DLD1 (cell line): Measurements from ENCODE around the gene CNOT10.
"Not testable (repeated sequence)": the region's sequence is repeated elsewhere in the genome, so short reads cannot be mapped to it uniquely, and the experiment has no call there.

ENCODE experiments used
- in situ Hi-C: cut with HindIII; loops from 2 replicates; pipeline ENCODE4 v1.10.0; 2017; ENCODE audit warnings: low sequenced_read_pairs

The CNOT10 gene, protein sequence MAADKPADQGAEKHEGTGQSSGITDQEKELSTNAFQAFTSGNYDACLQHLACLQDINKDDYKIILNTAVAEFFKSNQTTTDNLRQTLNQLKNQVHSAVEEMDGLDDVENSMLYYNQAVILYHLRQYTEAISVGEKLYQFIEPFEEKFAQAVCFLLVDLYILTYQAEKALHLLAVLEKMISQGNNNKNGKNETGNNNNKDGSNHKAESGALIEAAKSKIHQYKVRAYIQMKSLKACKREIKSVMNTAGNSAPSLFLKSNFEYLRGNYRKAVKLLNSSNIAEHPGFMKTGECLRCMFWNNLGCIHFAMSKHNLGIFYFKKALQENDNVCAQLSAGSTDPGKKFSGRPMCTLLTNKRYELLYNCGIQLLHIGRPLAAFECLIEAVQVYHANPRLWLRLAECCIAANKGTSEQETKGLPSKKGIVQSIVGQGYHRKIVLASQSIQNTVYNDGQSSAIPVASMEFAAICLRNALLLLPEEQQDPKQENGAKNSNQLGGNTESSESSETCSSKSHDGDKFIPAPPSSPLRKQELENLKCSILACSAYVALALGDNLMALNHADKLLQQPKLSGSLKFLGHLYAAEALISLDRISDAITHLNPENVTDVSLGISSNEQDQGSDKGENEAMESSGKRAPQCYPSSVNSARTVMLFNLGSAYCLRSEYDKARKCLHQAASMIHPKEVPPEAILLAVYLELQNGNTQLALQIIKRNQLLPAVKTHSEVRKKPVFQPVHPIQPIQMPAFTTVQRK

DNA sequence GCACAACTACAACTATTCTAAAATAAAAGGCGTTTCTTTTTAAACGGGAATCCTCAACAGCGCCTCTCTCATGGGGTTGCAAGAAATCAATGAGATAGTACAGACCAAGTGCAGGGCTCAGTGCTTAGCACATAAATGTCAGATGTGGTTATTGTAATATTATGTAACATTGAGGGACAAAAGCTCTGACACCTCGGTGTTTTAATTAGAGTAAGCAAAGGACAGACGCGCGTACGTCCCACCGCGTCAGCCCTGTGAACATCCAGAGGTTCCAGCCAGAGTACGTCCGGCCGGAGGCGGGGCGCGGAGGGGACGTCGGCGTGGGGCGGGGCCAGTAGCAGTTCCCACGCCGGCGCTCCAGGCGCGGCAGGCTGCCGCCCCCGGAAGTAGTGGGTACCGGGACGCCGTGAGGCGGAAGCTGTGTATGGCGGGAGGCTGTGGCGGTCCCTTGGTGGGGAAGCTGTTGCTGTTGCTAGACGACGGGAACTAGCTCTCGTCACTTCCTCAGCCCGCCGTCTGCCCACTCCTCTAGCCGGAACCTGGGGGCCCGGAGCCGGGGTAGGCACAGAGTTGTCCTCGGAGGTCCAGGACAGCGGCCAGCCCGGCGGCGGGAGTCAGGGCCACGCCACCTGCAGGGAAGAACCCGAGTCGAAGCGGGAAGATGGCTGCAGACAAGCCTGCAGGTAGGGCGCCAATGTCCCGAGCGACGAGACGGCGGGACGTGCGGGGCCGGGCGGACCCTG is at the start of gene CNOT10:
Gene CNOT10, plus strand, starts transcription at position 389 of the 743 bp plus-strand sequence. Its CDS starts 273 bp downstream, at position 662.
- in situ Hi-C loops: loop anchor here (25.0 kb wide), 1 partner anchor 523 kb away; no protein-coding TSS in a partner anchor

DNA sequence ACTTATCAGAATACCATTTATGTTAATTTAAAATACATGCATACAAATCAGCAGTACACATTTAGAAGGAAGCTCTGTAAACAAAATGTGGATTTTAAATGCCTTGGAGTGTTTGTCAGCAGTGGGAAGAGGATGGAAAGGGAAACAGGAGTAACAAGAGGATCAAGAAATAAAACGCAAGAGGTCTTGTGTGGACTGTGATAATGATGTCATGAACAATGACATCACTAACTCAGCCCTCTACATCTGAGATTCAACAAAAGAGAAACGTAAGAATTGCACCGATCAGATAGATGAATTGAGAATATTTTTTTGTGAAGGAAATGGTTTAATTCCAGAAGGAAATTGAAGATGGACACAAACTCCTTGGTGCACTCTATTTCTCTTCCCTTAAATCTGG is 44.0 kb upstream of the CNOT10 start:
- in situ Hi-C loops: no loop called here

DNA sequence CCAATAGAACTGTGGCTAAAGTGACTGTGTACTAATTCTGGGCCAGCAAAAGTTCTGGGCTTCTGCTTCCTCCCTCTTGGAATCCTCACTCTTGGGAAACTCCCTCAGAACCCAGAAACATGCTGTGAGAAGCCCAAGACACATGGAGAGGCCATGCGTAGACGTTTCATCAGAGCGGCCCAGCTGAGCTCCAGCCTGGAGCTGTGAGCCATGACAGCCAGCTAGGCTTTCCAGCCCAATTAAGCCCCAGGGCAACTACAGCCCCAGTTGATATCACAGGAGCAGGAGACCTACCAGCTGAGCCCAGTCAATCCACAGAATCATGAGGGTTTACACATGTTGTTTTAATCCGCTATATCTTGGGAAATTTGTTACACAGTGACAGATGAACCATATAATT is 43.6 kb upstream of the CNOT10 start:
- in situ Hi-C loops: no loop called here

DNA sequence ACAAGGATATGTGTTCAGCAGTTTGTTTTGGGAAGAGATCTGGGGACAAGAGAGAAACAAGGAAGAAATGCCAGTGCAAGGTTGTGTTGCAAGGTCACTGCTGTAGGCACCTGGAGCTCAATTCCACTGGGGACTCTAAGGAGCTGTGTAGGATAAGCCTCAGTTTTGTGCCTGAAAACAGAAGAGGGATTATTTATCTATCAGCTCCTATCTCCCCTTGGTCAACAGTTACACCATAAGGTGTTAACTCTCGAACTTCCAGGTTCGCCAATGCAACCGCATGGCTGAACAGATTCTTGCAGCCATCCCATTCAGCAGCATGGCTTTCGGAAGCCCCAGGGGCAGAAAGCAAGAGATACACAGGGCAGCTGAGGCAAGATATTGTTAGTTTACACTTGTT is 41.6 kb upstream of the CNOT10 start:
- in situ Hi-C loops: no loop called here

DNA sequence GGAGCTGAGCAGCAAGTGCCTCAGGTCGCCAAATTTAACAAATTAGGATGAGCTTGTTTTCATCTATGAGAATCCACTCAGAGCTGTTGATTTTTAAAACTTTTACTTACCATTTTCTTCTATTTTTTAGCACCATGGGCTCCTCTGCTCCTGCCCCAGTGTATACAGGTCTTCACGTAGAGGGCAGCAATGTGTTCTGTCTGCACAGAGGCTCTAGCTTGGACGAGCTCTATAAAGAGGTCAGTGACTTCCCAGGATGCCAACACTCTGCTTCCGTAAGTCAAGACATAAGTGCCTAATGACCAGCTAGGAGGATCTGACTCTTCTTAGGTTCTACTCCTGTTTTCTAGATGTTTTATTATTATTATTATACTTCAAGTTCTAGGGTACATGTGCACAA is 41.2 kb upstream of the CNOT10 start:
- in situ Hi-C loops: no loop called here

DNA sequence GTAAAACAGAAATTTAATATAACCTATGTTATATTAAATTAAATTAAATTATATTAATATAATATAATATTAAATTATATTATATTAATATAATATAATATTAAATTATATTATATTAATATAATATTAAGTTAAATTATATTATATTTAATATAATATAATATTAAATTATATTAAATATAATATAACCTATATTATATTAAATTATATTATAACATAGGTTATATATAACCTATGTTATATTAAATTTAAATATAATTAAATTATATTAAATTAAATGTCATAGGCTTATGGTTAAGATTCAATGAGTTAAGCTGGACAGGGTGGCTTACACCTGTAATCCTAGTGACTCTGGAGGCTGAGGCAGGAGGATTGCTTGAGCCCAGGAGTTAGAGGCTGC is 40.6 kb upstream of the CNOT10 start:
- in situ Hi-C loops: no loop called here

DNA sequence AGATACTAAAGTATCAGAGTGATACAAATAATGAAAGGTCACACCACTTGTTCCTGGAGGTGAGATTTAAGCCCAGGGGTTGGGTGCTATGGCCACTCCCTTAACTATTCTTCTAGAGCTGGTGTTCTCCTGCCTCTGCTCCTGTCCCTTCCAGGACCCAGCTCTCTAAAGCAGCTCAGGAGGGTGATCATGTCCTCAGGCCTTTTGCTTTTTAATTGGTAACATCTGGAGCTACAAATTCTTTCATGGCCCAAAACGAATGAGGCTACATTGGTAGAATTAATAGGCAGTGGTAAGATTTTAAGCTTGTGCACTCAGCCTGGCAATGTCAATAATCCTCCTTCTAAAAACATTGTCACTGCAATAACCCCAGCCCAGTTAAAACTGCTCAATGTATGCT is 38.2 kb upstream of the CNOT10 start:
- in situ Hi-C loops: no loop called here

DNA sequence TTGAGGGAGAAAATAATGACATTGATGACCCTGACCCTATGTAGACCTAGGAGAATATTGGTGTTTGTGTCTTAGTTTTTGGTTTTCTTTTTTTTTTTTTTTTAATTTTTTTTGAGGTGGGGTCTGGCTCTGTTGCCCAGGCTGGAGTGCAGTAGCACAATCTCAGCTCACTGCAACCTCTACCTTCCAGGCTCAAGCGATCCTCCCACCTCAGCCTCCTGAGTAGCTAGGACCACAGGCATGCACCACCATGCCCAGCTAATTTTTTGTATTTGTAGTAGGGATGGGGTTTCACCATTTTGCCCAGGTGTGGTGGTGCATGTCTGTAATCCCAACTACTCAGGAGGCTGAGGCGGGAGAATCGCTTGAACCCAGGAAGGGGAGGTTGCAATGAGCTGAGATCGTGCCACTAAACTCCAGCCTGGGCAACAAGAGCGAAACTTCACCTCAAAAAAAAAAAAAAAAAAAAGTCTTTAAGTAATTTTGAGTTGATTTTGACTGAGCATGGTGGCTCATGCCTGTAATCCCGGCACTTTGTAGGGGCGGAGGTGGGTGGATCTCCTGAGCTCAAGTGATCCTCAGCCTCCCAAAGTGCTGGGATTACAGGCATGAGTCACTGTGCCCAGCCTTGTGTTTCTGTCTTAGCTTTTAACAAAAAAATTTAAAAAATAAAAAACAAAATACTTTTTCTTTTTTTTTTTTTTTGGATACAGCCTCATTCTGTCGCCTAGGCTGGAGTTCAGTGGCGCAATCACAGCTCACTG is 32.5 kb upstream of the CNOT10 start:
- in situ Hi-C loops: not testable (repeated sequence)

DNA sequence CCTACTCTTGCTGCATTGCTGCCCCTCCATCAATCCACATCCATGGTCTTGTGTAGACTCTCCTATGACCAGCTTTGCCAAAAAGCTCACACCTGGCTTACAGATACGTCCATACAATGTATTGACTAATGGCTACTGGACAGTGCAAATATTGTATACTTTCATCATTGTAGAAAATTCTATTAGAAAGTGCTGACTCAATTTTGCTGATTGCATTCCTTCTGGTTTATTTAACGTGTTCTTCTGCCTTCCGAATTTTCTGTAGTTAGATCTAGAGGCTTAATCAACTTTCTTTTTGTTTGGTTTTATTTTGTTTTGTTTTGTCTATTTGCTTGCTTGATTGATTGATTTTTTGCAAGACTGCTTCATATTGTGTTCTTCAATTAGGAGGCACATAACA is 29.8 kb upstream of the CNOT10 start:
- in situ Hi-C loops: no loop called here

DNA sequence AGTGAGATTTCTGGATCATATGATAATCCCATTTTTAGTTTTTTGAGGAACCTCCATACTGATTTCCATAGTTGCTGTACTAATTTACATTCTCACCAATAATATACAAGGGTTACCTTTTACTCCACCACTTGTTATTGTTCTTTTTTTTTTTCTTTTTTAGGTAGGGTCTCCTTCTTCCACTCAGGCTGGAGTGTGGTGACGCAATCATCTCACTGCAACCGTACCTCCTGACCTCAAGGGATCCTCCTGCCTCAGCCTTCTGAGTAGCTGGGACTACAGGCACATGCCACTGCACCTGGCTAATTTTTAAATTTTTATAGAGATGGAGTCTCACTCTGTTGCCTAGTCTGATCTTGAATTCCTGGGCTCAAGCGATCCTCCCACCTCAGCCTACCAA is 24.4 kb upstream of the CNOT10 start:
- in situ Hi-C loops: no loop called here

DNA sequence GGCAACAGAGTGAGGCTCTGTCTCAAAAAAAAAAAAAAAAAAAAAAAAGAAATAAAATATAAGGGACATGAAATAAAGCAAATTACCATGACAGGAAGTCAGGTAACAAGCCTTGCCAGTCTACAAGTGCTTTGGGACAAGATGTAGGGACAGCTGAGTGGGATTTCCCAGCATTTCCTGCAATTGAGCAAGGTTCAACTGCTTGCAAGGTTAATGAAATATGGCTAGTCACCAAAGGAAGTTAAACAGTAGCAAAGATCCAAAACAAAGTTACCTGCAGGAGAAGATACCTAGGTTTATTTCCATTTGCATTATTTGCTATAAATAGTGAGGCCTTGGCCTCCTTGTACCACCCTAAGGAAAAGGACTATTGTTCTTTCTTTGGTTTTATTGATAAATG is 22.3 kb upstream of the CNOT10 start:
- in situ Hi-C loops: no loop called here

DNA sequence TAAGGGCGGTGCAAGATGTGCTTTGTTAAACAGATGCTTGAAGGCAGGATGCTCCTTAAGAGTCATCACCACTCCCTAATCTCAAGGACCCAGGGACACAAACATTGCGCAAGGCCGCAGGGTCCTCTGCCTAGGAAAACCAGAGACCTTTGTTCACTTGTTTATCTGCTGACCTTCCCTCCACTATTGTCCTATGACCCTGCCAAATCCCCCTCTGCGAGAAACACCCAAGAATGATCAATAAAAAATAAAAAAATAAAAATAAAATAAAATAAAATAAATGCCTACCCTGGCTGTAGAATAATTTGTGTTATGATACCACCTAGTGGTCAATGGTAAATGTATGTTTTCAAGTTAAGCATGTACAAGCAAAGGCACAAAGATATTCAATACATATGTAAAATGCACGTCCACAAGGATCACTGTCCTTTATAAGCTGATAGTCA is 20.3 kb upstream of the CNOT10 start:
- in situ Hi-C loops: not testable (repeated sequence)

DNA sequence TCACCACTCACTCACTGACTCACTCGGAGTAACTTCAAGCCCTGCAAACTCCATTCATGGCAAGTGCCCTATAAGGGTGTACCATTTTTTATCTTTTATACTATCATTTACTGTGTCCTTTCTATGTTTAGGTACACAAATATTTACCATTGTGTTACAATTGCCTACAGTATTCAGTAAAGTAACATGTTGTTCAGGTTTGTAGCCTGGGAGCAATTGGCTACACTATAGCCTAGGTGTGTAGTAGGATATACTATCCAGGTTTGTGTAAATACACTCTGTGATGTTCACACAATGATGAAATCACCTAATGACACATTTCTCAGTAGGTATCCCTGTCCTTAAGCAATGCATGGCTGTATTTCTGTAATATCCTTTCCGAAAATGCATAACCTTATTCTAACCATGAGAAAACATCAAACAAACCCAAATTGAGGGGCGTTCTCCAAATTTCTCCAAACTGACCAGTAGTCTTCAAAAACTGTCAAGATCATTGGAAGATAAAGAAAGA is 17.9 kb upstream of the CNOT10 start:
- in situ Hi-C loops: no loop called here

DNA sequence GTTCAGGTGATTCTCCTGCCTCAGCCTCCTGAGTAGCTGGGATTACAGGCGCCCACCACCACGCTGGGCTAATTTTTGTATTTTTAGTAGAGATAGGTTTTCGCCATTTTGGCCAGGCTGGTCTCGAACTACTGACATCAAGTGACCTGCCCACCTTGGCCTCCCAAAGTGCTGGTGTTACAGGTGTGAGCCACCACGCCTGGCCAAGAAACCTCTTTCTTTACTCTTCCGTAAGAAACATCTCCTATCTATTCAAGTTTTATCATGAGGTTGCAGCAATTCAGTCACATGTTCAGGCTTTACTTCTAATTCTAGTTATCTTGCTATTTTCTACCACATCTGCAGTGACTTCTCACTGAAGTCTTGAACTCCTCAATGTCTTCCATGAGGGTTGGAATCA is 15.8 kb upstream of the CNOT10 start:
- in situ Hi-C loops: not testable (repeated sequence)

DNA sequence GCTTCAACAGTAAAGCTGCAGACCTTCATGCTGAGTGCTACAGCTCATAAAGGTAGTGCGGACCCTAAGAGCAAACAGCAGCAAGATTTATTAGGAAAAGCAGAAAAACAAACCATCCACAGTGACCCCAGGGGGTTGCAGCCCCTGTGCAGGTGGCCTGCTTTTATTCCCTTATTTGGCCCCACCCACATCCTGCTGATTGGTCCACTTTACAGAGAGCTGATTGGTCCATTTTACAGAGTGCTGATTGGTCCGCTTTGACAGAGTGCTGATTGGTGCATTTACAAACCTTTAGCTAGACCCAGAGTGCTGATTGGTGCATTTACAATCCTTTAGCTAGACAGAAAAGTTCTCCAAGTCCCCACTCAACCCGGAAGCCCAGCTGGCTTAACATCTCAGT is 11.3 kb upstream of the CNOT10 start:
- in situ Hi-C loops: not testable (repeated sequence)

DNA sequence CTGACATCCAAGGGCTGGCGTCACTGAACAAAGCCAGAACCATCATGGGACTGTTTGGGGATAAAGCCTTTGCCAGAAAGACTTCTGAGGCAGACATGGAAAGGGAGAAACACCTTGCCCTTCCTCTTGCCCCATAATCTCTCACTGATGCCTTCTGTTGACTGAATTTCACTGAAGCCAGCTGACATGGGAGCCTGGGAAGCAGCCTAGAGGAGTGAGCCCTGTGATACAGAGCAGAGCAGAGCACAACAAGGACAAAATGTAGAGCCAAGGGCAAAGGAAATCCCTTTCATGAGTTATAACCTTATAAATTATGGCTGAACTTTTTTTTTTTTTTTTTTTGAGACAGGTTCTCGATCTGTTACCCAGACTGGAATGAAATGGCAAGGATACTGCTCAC is 9.8 kb upstream of the CNOT10 start:
- in situ Hi-C loops: loop anchor here (25.0 kb wide), 1 partner anchor 513 kb away; no protein-coding TSS in a partner anchor

DNA sequence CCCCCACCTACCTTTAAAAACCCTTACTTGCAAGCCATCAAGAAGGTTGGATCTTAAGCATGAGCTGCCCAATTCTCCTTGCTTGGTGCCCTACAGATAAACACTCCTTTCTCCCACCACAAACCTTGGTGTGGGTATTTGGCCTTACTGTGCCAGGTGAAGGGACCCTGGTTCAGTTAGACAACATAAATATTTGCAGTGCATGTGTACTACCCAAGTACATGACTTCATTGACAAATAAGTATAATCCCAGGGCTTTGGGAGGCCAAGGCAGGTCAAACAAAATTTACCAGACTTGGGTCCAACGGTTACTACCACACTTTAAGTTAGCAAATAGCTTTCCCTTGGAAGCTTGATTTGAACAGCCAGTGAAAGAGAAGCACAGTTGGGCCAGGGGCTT is 9.3 kb upstream of the CNOT10 start:
- in situ Hi-C loops: loop anchor here (25.0 kb wide), 1 partner anchor 513 kb away; no protein-coding TSS in a partner anchor

DNA sequence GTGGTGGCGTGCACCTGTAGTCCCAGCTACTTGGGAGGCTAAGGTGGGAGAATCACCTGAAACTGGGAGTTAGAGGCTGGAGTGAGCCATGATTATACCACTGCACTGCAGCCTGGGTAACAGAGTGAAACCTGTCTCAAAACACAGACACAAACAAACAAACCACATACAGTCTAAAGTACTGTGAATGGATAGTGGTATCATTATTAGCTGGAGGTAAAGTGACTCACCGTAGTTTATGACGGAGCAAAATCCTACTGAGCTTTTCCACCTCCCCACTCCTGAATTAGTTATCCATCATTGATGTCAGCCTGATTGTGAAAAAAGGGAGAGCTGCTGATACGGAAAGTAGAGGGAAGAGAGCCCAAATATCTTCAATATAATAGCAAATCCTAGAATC is 3.2 kb upstream of the CNOT10 start:
- in situ Hi-C loops: loop anchor here (25.0 kb wide), 1 partner anchor 520 kb away; no protein-coding TSS in a partner anchor

DNA sequence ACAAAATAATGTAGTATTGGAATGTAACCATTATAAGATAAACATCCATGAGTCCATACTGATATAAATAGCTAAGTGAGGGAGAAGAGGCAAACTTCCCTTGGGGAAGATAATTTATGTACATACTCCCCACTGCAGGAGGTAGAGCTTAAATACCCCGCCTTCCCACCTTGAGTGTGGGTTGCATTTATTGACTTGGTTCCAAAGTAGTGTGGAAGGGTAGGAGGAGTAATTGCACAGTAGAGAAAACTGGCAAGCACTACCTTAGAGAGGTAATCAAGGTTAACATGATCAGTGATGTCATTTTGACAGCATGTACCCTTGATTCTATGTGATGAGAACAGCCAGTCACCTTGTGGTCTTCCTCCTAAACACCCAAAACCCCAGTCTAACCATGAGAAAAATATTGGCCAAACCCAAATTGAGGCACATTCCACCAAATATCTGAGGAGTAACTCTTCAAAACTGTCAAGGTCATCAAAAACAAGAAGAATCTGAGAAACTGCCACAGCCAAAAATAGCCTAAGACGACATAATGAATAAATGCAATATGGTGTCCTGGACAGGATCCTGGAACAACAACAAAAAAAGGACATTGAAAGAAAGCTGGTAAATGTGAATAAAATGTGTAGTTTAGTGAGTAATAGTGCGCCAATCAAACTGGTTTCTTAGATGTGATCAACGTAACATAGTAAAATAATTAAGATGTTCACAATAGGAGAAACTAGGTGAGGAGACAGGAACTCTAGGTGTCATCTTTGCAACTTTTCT is 774 bp upstream of the CNOT10 start:
- in situ Hi-C loops: loop anchor here (25.0 kb wide), 1 partner anchor 522 kb away; no protein-coding TSS in a partner anchor
